ENCODE data around the gene CYP4V2. TPM values are rescaled to one million over a fixed set of nuclear protein-coding genes. Genes with fewer than 3 reads are reported as not detected.

Gene CYP4V2
- total RNA-seq, 3 donors from 2014 or later, result 28.2 to 40.8 (median 36.6) TPM

DNA sequence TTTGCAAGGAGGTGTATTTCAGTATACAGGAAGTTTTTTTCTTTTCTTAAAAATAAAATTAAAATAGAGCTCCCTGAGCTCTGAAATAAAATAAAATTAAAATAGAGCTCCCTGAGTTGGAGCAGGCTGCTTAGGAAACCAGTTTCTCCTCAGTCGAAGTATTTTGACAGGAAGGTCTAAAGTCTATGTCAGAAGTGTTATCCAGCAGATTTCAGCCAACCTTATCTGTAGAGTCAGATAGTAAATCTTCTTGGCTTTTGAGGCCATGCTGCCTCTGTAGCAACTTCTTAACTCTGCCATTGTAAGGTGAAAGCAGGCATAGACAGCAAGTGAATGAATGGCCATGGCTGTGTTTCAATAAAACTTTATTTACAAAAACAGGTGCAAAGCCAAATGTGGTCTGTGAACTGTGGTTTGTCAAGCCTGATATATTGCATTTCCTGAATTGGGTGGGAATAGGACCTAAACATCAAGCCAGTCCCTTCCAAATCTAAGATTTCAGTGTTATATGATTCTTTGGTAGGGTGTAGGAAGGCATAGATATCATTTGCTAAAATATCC is 26.4 kb downstream of the CYP4V2 start:
- DNase-seq (ENCODE audit: low spot score in 2 of 2), result no peak
- no peaks in the 10 kb centered on the region for H3K4me1 ChIP-seq
- intact Hi-C loops (cut with DNase I; ENCODE audit: low total_unique reads), result no loop called here

DNA sequence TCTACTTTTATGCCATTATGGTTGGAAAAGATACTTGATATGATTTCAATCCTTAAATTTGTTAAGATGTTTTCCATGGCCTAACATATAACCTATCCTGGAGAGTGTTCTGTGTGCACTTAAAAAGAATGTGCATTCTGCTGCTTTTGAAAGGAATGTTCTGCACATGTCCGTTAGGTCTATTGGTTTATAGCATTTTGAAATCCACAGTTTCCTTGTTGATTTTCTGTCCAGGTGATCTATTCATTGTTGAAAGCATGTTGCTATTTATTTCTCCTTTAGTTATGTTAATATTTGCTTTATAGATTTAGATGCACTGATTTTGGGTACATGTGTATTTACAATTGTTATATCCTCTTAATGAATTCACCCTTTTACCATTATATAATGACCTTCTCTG is 30.3 kb downstream of the CYP4V2 start:
- Histone ChIP-seq H3K27me3 (no peaks in the 10 kb centered on the region), H3K9me3 (peaks cover 6 to 17% of the 10 kb centered on the region in 2 donors), H3K36me3 (no peaks in the 10 kb centered on the region), H3K27ac (no peak overlapping the region), H3K4me1 (no peaks in the 10 kb centered on the region), H3K4me3 (no peak overlapping the region)
- intact Hi-C loops (cut with DNase I; ENCODE audit: low total_unique reads), result no loop called here
- TF ChIP-seq POLR2AphosphoS5 (IDR thresholded peaks at IDR 0.05) (no peak), POLR2A (IDR thresholded peaks at IDR 0.05) (no peak)
- TF ChIP-seq, protein P1, sequence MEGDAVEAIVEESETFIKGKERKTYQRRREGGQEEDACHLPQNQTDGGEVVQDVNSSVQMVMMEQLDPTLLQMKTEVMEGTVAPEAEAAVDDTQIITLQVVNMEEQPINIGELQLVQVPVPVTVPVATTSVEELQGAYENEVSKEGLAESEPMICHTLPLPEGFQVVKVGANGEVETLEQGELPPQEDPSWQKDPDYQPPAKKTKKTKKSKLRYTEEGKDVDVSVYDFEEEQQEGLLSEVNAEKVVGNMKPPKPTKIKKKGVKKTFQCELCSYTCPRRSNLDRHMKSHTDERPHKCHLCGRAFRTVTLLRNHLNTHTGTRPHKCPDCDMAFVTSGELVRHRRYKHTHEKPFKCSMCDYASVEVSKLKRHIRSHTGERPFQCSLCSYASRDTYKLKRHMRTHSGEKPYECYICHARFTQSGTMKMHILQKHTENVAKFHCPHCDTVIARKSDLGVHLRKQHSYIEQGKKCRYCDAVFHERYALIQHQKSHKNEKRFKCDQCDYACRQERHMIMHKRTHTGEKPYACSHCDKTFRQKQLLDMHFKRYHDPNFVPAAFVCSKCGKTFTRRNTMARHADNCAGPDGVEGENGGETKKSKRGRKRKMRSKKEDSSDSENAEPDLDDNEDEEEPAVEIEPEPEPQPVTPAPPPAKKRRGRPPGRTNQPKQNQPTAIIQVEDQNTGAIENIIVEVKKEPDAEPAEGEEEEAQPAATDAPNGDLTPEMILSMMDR (IDR thresholded peaks at IDR 0.05), result no peak
- DNase-seq (ENCODE audit: low spot score in 2 of 2), result no peak

More for the DNA sequence above, 26.4 kb downstream of the CYP4V2 start:
- H3K36me3 ChIP-seq, result no peaks in the 10 kb centered on the region
- TF ChIP-seq, protein P1 (IDR thresholded peaks at IDR 0.05), result no peak
- no peak for TF ChIP-seq POLR2A (IDR thresholded peaks at IDR 0.05)
- TF ChIP-seq POLR2AphosphoS5 (IDR thresholded peaks at IDR 0.05), result no peak
- H3K27ac ChIP-seq, result no peak overlapping the region
- H3K27me3 ChIP-seq, result no peaks in the 10 kb centered on the region
- H3K9me3 ChIP-seq, result no peaks in the 10 kb centered on the region
- H3K4me3 ChIP-seq, result no peak overlapping the region

DNA sequence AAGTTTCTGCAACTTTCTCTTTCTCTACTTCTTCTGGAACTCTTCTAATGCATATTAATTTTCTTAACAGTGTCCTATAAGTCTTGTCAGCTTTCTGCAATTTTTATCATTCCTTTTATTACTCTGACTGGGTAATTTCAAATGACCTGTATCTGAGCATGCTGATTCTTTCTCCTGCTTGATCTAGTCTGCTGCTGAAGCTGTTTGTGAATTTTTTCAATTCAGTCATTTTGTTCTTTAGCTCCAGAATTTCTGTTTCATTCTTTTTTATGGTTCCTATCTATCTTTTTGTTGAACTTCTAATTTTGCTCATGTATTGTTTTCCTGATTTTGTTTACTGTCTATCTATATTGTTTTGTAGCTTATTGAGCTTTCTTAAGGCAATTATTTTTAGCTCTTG is 34.5 kb downstream of the CYP4V2 start:
- H3K27ac ChIP-seq, result no peak overlapping the region
- H3K9me3 ChIP-seq, result peaks cover 6 to 17% of the 10 kb centered on the region in 2 donors
- intact Hi-C loops (cut with DNase I; ENCODE audit: low total_unique reads), result no loop called here
- H3K27me3 ChIP-seq, result no peaks in the 10 kb centered on the region
- no peaks in the 10 kb centered on the region for H3K4me1 ChIP-seq
- no peak overlapping the region for H3K4me3 ChIP-seq
- no peak for DNase-seq (ENCODE audit: low spot score in 2 of 2)
- H3K36me3 ChIP-seq, result no peaks in the 10 kb centered on the region
- TF ChIP-seq, protein P1 (IDR thresholded peaks at IDR 0.05), result no peak
- TF ChIP-seq POLR2AphosphoS5 (IDR thresholded peaks at IDR 0.05), result no peak
- no peak for TF ChIP-seq POLR2A (IDR thresholded peaks at IDR 0.05)

DNA sequence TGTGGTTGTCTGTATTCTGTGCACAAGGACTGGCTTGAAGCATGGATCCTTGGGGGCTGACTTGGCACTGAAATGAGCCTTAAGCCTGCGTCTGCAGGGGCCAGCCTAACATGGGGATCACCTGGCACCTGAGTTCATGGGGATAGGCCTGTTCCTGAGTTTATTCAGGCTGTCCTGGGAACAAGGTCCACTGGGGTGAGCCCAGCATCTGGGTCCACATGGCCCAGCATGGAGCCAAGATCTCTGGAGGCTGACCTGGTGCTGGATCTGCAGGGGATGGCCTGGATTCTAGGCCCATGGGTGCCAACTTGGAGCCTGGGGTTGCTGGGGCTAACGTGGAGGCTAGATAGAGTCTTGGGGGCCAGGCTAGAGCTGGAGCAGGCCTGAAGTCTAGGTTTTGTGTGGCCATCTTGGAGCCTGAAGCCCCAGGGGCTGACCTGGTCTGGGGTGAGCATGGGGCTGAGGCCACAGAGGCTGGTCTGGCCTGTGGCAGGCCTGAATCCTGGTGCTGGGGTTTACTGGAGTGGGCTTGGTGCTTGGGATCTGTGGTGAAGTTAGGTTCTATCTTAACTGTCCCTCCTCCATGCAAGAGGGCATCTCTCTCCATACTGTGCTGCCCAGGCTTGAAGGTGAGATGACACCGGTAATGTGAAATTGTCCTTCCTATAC is 35.3 kb downstream of the CYP4V2 start:
- Histone ChIP-seq H3K36me3 (no peaks in the 10 kb centered on the region), H3K27me3 (no peaks in the 10 kb centered on the region), H3K4me1 (no peaks in the 10 kb centered on the region), H3K27ac (no peak overlapping the region), H3K9me3 (peaks cover 6 to 17% of the 10 kb centered on the region in 2 donors), H3K4me3 (no peak overlapping the region)
- intact Hi-C loops (cut with DNase I; ENCODE audit: low total_unique reads), result no loop called here
- DNase-seq (ENCODE audit: low spot score in 2 of 2), result no peak
- no peak for TF ChIP-seq POLR2A (IDR thresholded peaks at IDR 0.05)
- TF ChIP-seq POLR2AphosphoS5 (IDR thresholded peaks at IDR 0.05), result no peak
- TF ChIP-seq, protein P1 (IDR thresholded peaks at IDR 0.05), result no peak

DNA sequence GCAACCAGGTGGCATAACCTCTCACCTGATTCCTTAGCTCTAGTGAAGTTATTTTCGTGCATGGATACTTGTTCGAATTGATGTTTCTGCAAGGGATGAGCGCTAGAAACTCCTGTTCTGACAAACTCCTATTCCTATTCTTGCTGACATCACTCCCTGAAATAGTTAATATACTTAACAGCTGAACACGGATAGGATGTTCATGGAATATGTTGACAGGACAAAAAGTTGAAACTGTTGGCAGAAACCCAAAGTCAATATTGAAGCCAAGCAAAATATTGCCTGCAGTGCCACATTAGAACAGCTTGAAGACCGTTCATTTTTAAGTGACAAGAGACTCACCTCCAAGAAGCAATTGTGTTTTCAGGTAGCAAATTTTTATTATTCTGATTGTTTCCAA is 35.9 kb downstream of the CYP4V2 start, which contains the start of gene KLKB1:
Gene KLKB1 (plus strand): TSS at position 287 of the 400 bp plus-strand sequence. CDS start 689 bp downstream, outside the sequence.
- H3K27me3 ChIP-seq, result no peaks in the 10 kb centered on the region
- TF ChIP-seq, protein P1 (IDR thresholded peaks at IDR 0.05), result no peak
- TF ChIP-seq POLR2A (IDR thresholded peaks at IDR 0.05) (no peak), POLR2AphosphoS5 (IDR thresholded peaks at IDR 0.05) (no peak)
- intact Hi-C loops (cut with DNase I; ENCODE audit: low total_unique reads), result no loop called here
- DNase-seq (ENCODE audit: low spot score in 2 of 2), result no peak
- no peaks in the 10 kb centered on the region for H3K36me3 ChIP-seq
- H3K27ac ChIP-seq, result no peak within 1 kb of the TSS
- H3K4me1 ChIP-seq, result no peaks in the 10 kb centered on the region
- no peak within 1 kb of the TSS for H3K4me3 ChIP-seq
- peaks cover 6 to 17% of the 10 kb centered on the region in 2 donors for H3K9me3 ChIP-seq
